HCT116 (cell line): Measurements from ENCODE around the gene SGCA. TPM values are rescaled to one million over a fixed set of nuclear protein-coding genes. Genes with fewer than 3 reads are reported as not detected.

Experiments
- ATAC-seq: fragments of 200-7000 bp; cut with Tn5 transposase; 2 replicates; pipeline ENCODE4 v1.9.1; 2020; ENCODE audit warnings: mild to moderate bottlenecking, moderate library complexity
- BruUV-seq: library from RNA; stranded (reverse); fragments of 400-500 nt; replicated peaks from 2 replicates; lab custom pipeline; 2021; lab: Mats Ljungman, UMichigan
- CTCF ChIA-PET: fragments of 300-600 bp; sonication (Branson Sonifier 250); formaldehyde crosslinking; loops from one replicate; lab custom pipeline; 2021; ENCODE audit warnings: antibody characterized with exemption; lab: Charles Lee
- POLR2A ChIA-PET: fragments of 300-600, 350-600 bp; sonication (Branson Sonifier 250); formaldehyde crosslinking; loops from one replicate; lab custom pipeline; 2021; ENCODE audit warnings: antibody characterized with exemption; lab: Charles Lee
- RAD21 ChIA-PET, 2 experiments: fragments of 300-600 bp; sonication (Branson Sonifier 250); formaldehyde crosslinking; loops; one replicate each; lab custom pipeline; 2023; ENCODE audit warnings: low total read pairs in 2 of 2; ENCODE audit not compliant: uncharacterized antibody in 2 of 2, unreplicated experiment in 2 of 2, low non-redundant PET in 1 of 2; lab: Charles Lee
- DNase-seq: peaks from one replicate; pipeline ENCODE4 v3.0.0-alpha.2; 2010; ENCODE audit warnings: low read depth, low spot score
- H2AFZ ChIP-seq: fragments of 200-600 bp; shearing (Covaris generic), sonication (generic); 2 replicates; pipeline ENCODE4 v1.6.1; 2017; ENCODE audit warnings: low read depth, mixed run types, mixed read lengths, antibody characterized with exemption, low read length; ENCODE audit not compliant: poor library complexity, severe bottlenecking
- H3K27ac ChIP-seq: 2 replicates; pipeline ENCODE4 v1.5.1; 2012; ENCODE audit warnings: low read depth, low read length
- H3K27me3 ChIP-seq: fragments of 200-600 bp; sonication (generic); 2 replicates; pipeline ENCODE4 v1.6.1; 2016; ENCODE audit warnings: mixed run types, low read length, mixed read lengths; ENCODE audit not compliant: insufficient read depth
- H3K36me3 ChIP-seq, 2 experiments: fragments of 200-500 bp in 1 of 2; fragments of 200-600 bp in 1 of 2; sonication (Bioruptor generic) in 1 of 2; sonication (generic) in 1 of 2; 2 replicates each; pipeline versions ENCODE4 v1.5.1 to v1.6.1; 2014 to 2016; ENCODE audit warnings: low read length in 2 of 2, inconsistent platforms in 1 of 2, mixed read lengths in 1 of 2, mixed run types in 1 of 2; ENCODE audit not compliant: insufficient read depth in 2 of 2, control insufficient read depth in 1 of 2
- H3K4me1 ChIP-seq, 2 experiments: fragments of 200-600 bp in 1 of 2; sonication (generic) in 1 of 2; 2 replicates each; pipeline versions ENCODE4 v1.5.1 to v1.6.1; 2012 to 2017; ENCODE audit warnings: low read length in 2 of 2, inconsistent platforms in 1 of 2, mild to moderate bottlenecking in 1 of 2, mixed read lengths in 1 of 2, mixed run types in 1 of 2, moderate library complexity in 1 of 2; ENCODE audit not compliant: insufficient read depth in 2 of 2, control insufficient read depth in 1 of 2
- H3K4me2 ChIP-seq: fragments of 200-600 bp; sonication (generic); 2 replicates; pipeline ENCODE4 v1.6.1; 2017; ENCODE audit warnings: mixed run types, low read length, mixed read lengths
- H3K4me3 ChIP-seq, 2 experiments: fragments of 200-600 bp in 1 of 2; sonication (generic) in 1 of 2; replicated peaks in 1 of 2; 2 replicates each; pipeline ENCODE4 v1.5.1; 2011 to 2016; ENCODE audit warnings: low read length in 2 of 2, control low read depth in 1 of 2, low read depth in 1 of 2, mild to moderate bottlenecking in 1 of 2, mixed read lengths in 1 of 2, mixed run types in 1 of 2
- H3K79me2 ChIP-seq: fragments of 200-600 bp; sonication (generic); 2 replicates; pipeline ENCODE4 v1.6.1; 2017; ENCODE audit warnings: mild to moderate bottlenecking, mixed run types, low read length, moderate library complexity, mixed read lengths; ENCODE audit not compliant: insufficient read depth
- H3K9ac ChIP-seq: fragments of 200-600 bp; sonication (generic); 2 replicates; pipeline ENCODE4 v1.6.1; 2016; ENCODE audit warnings: low read length, mixed read lengths
- H3K9me2 ChIP-seq: fragments of 200-600 bp; sonication (generic), shearing (Covaris generic); 2 replicates; pipeline ENCODE4 v1.6.1; 2017; ENCODE audit warnings: mixed run types, mild to moderate bottlenecking, moderate library complexity; ENCODE audit not compliant: insufficient read depth
- H3K9me3 ChIP-seq, 2 experiments: fragments of 200-500 bp in 1 of 2; fragments of 200-600 bp in 1 of 2; sonication (Bioruptor generic) in 1 of 2; sonication (generic) in 1 of 2; 2 replicates each; pipeline ENCODE4 v1.6.1; 2014 to 2017; ENCODE audit warnings: low read length in 2 of 2, mixed read lengths in 2 of 2, inconsistent platforms in 1 of 2, low read depth in 1 of 2, mild to moderate bottlenecking in 1 of 2, mixed run types in 1 of 2, moderate library complexity in 1 of 2; ENCODE audit not compliant: control insufficient read depth in 1 of 2, insufficient read depth in 1 of 2
- H4K20me1 ChIP-seq: fragments of 200-600 bp; sonication (generic), shearing (Covaris generic); 2 replicates; pipeline ENCODE4 v1.6.1; 2017; ENCODE audit warnings: mixed run types, mild to moderate bottlenecking, moderate library complexity; ENCODE audit not compliant: insufficient read depth
- CBX3 ChIP-seq: IDR thresholded peaks from 2 replicates; pipeline ENCODE4 v1.6.1; 2012; ENCODE audit warnings: low read depth
- CEBPB ChIP-seq: IDR thresholded peaks from 2 replicates; pipeline ENCODE4 v1.6.1; 2012; ENCODE audit warnings: low read depth
- EGR1 ChIP-seq: IDR thresholded peaks from 2 replicates; pipeline ENCODE4 v1.6.1; 2012; ENCODE audit warnings: low read depth
- ELF1 ChIP-seq: IDR thresholded peaks from 2 replicates; pipeline ENCODE4 v1.6.1; 2012; ENCODE audit warnings: low read depth, borderline replicate concordance
- EZH2 ChIP-seq: fragments of 200-600 bp; sonication (generic); IDR thresholded peaks from 2 replicates; pipeline ENCODE4 v1.6.1; 2017; ENCODE audit warnings: antibody characterized with exemption, mixed run types
- EZH2phosphoT487 ChIP-seq: fragments of 200-600 bp; IDR thresholded peaks from 2 replicates; pipeline ENCODE4 v1.6.1; 2018; ENCODE audit warnings: antibody characterized with exemption, borderline replicate concordance
- REST ChIP-seq: IDR thresholded peaks from 2 replicates; pipeline ENCODE4 v1.6.1; 2012; ENCODE audit warnings: low read depth
- SIN3A ChIP-seq: IDR thresholded peaks from 2 replicates; pipeline ENCODE4 v1.6.1; 2012; ENCODE audit warnings: low read depth
- SP1 ChIP-seq: IDR thresholded peaks from 2 replicates; pipeline ENCODE4 v1.6.1; 2012; ENCODE audit warnings: low read depth
- SRF ChIP-seq: IDR thresholded peaks from 2 replicates; pipeline ENCODE4 v1.6.1; 2012; ENCODE audit warnings: low read depth
- TCF7L2 ChIP-seq: IDR thresholded peaks from 2 replicates; pipeline ENCODE4 v1.7.0; 2011; ENCODE audit warnings: borderline replicate concordance, inconsistent platforms; ENCODE audit not compliant: insufficient read depth, insufficient read length; ENCODE audit errors: extremely low read depth
- intact Hi-C: fragments of 100-400 bp; cut with micrococcal nuclease; formaldehyde crosslinking; loops from 2 replicates; pipeline ENCODE4 v1.10.0; 2022
- total RNA-seq: library from RNA; stranded (reverse); gene quantifications from one replicate; pipeline ENCODE4 v1.2.1, GENCODE V29; 2021; ENCODE audit not compliant: unreplicated experiment

SGCA gene
- total RNA-seq, 1 experiment from 2014 or later, result 0.37 TPM

GRCh38 chr17:50151937-50152547 is 13.8 kb upstream of the SGCA start (continued):
- TF ChIP-seq EGR1 (peak; percentile 92), SP1 (peak; percentile 99), CEBPB (no peak), EZH2phosphoT487 (no peak)

- H3K4me2 ChIP-seq, result peak overlapping the region; percentile 92
- TF ChIP-seq EZH2phosphoT487 (no peak), ELF1 (no peak), REST (no peak), SIN3A (no peak), SRF (no peak), EZH2 (no peak), CBX3 (no peak), TCF7L2 (no peak)
Observed at GRCh38 chr17:50152736-50153135, 13.1 kb upstream of the SGCA start.

More at GRCh38 chr17:50152736-50153135, 13.1 kb upstream of the SGCA start:
- Histone ChIP-seq H4K20me1 (no peaks in the 10 kb centered on the region), H3K4me1 (peaks cover 40 to 59% of the 10 kb centered on the region in 2 experiments), H3K9me2 (no peaks in the 10 kb centered on the region), H3K36me3 (peaks cover 0 to 2% of the 10 kb centered on the region in 2 experiments; a peak in 1 of 4 replicates), H3K9ac (peak overlapping the region; percentile 74), H3K9me3 (no peaks in the 10 kb centered on the region), H3K4me3 (peak overlapping the region; percentile 76 to 97), H2AFZ (no peak overlapping the region), H3K79me2 (peaks cover 30% of the 10 kb centered on the region), H3K27me3 (no peaks in the 10 kb centered on the region), H3K27ac (peak overlapping the region; percentile 89)
- intact Hi-C loops, result no loop called here
- no TSS peak for BruUV-seq
- ChIA-PET RAD21 (interaction anchor here (0.7 to 1.7 kb wide), 3 partner anchors 16 to 17 kb away, joined by 3 to 5 read pairs (median 3); no protein-coding TSS in a partner anchor), CTCF (interaction anchor here (0.9 to 2.6 kb wide), 9 partner anchors 9 to 156 kb away, joined by 3 to 31 read pairs (median 5); partner anchors contain the start of gene SGCA), POLR2A (interaction anchor here (0.7 to 2.5 kb wide), 8 partner anchors 9 to 98 kb away, joined by 3 to 22 read pairs (median 5); partner anchors contain the start of gene SGCA)
- ATAC-seq (no peak), DNase-seq (no peak)
